HL-60/S4 treated with phorbol 12-myristate 13-acetate at 8.2 ng/mL for 4 days and 3 days (cell line): ENCODE results near the gene DTX1.
"Not testable (repeated sequence)": the region's sequence is repeated elsewhere in the genome, so short reads cannot be mapped to it uniquely, and the experiment has no call there.

Experiments used
- in situ Hi-C: fragments of 300-500 bp; cut with MboI; formaldehyde crosslinking; loops from 2 replicates; pipeline ENCODE4 v1.15.0; 2022; ENCODE audit warnings: low sequenced_read_pairs

DTX1 gene

GRCh38 chr12:113135178-113136127, 78.9 kb downstream of the DTX1 start, which contains the start of gene RASAL1:
RASAL1 (minus strand) TSS chr12:113135761; CDS start chr12:113135462, 299 bp downstream.
- in situ Hi-C loops: no loop called here

DNA sequence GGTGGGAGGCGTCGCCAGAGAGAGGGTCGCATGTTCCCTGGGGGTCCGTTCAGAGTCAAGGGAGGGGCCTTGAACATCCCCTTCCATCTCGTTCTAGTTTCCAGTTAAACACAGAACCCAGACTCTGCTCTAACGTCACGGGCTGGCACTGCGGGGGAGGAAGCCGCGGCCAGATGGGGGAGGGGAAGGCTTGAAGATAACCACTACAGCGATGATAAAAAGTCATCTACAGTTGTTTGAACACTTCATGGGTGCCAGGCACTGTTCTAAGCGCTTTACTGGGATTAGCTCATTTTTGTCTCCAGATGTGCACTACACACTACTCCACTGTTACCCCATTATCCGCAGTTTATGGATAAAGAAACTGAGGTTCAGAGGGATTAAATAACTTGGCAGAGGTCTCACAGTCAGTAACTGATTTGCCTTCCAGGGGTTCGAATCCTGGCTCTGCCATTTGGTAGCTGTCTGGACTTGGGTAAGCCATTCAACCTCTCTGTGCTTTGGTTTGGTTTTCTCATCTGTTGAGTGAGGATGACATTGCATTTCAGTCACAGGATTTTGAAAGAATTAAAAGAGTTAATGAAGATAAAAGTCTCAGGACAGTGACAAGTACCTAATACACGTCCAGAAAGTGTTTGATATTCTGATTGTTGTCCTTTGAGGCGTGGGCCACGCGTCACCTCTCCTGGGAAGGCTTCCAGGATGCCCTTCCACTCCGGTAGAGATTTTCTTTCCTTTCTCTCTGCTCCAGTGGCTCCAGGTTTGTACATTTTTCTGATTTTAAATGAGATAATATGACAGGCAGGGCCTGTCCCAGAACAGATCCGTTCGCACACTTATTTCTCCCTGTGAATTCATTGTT, 79.8 kb downstream of the DTX1 start:
- in situ Hi-C loops: no loop called here

GRCh38 chr12:113136990-113137511, 80.5 kb downstream of the DTX1 start:
- in situ Hi-C loops: no loop called here

GRCh38 chr12:113137861-113138783, 81.6 kb downstream of the DTX1 start:
- in situ Hi-C loops: no loop called here

DNA sequence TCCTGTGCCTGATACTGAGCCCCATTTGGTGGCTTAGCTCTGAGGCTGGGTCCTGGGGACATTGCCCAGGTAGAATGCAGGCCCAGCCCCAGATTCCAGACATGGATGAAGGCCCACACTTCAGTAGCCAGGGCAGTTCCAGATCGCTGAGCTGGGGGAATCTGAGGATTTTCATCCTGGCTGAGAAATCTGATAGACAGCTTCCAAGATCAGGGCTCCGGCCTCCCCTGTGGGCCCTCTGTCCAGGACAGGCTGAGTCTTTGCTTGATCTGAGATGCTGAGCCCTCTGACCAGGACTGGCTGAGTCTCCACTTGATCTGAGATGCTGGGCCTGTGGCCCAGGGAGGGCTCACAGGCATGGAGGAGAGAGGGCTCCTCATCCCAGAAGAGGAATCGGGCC, 82.3 kb downstream of the DTX1 start:
- in situ Hi-C loops: no loop called here

GRCh38 chr12:113140706-113141105, 84.2 kb downstream of the DTX1 start:
- in situ Hi-C loops: no loop called here

DNA sequence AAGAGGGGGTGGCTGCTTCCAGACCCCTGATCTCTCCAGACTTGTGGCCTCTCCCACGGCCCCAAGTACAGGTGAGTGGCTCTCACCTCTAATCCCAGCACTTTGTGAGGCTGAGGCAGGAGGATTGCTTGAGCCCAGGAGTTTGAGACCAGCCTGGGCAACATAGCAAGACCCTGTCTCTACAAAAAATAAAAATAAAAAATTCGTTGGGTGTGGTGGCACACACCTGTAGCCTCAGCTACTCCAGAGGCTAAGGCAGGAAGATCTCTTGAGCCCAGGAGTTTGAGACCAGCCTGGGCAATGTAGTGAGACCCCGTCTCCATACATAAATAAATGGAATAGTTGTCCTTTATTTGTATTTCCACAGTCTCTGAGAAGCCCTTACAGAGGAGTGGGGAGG, 85.2 kb downstream of the DTX1 start:
- in situ Hi-C loops: not testable (repeated sequence)

- in situ Hi-C loops: no loop called here
These were observed 85.8 kb downstream of the DTX1 start for GRCh38 chr12:113142173-113142885.

DNA sequence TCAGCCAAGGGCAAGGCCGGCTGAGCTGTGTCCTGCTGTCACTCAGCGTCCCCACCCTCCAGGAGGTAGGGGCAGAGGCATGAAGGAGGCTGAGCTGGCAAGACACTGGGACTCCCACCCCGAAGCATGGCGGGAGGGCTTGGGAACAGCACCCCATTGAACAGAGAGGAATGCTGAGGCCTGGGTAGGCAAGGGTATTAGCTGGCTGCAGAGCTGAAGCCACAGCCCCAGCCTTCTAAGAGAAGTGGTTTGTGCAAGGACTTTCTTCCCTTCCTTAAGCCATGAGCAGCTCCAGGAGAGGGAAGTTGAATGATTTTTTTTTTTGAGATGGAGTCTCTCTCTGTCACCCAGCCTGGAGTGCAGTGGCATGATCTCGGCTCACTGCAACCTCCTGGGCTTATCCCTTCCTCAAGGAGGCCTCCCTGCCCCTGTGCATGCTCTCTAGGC, 86.4 kb downstream of the DTX1 start:
- in situ Hi-C loops: no loop called here

GRCh38 chr12:113143959-113144358, 87.4 kb downstream of the DTX1 start:
- in situ Hi-C loops: no loop called here

DNA sequence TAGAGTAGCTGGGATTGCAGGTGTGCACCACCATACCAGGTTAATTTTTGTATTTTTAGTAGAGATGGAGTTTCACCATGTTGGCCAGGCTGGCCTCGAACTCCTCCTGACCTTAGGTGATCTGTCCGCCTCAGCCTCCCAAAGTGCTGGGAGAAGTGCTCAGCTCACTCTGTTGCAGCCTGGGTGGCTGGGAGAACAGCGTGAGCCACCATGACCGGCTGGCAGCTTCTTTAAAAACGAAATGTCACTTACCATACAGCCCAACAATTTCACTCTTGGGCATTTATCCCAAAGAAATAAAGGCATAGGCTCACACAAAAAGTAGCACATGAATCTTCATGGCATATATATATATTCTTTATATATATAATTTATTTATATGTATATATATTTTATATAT, 88.3 kb downstream of the DTX1 start:
- in situ Hi-C loops: no loop called here

DNA sequence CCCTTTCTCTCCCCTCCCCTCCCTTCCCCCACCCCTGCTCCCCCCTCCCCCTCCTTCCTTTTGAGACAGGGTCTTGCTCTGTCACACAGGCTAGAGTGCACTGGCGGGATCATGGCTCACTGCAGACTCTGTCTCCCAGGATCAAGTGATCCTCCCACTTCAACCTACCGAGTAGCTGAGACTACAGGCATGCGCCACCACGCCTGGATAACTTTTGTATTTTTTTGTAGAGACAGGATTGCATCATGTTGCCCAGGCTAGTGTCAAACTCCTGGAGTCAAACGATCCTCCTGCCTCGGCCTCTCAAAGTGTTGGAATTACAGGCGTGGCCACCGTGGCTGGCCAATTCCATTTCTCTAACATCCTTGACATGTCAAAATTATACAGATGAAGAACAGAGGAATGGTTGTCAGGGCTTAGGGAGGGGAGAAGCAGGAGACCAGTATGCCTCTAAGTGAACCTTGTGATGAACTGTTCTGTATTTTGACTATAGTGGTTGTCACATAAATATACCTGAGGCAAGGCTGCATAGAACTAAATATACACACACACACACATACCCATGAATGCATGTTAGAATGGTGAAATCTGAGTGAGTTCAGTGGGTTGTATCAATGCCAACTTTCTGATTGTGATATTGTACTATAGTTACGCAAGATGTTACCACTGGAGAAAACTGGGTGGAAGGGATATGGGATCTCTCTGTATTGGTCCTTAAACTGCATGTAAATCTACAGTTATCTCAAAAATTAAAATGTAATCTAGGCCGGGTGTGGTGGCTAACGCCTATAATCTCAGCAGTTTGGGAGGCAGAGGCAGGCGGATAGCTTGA, 89.4 kb downstream of the DTX1 start:
- in situ Hi-C loops: no loop called here

DNA sequence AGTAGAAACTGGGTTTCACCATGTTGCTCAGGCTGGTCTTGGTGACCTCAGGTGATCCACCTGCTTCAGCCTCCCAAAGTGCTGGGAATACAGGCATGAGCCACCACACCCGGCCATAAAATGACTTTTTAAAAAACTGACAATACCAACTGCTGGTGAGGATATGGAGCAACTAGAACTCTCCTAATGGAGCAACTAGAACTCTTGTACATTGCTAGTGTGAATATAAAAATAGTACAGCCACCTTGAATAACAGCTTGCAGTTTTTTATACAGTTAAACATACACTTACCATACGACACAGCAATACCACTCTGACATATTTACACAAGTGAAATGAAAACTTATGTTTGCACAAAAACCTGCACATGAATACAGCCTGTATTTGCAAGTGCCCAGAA, 90.5 kb downstream of the DTX1 start:
- in situ Hi-C loops: no loop called here
